Activated CD8-positive, alpha-beta memory T cell treated with anti-CD3 and anti-CD28 coated beads for 24 hours (primary cell): Measurements from ENCODE around the gene DEFB131B.
"Not testable (repeated sequence)": the region's sequence is repeated elsewhere in the genome, so short reads cannot be mapped to it uniquely, and the experiment has no call there.

Experiments used
- DNase-seq: peaks from one replicate; pipeline ENCODE4 v3.0.0-alpha.2; 2020

DEFB131B gene, protein sequence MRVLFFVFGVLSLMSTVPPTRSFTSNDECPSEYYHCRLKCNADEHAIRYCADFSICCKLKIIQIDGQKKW

DNA sequence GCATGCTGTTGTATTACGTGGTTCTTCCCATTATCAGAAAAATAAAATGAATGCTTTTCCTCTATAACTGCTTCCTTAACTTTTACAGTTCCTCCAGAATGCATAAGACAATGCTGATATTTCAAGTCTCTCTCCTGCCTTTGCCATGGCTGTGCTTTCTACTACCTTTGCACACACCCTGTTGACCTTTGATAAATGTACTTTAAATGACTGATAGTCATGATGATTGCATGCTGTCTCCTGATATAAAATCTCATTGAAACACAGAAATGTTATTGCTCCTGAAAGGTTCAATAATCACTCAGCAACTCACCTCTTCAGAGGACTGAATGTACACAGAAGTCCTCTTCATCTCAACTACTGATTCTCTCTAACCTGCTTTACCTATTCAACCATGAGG lies at the start of gene DEFB131B:
DEFB131B (plus strand) TSS at position 395 of the 400 bp plus-strand sequence; CDS start at position 395, 0 bp downstream.
- DNase-seq: not testable (repeated sequence)

DNA sequence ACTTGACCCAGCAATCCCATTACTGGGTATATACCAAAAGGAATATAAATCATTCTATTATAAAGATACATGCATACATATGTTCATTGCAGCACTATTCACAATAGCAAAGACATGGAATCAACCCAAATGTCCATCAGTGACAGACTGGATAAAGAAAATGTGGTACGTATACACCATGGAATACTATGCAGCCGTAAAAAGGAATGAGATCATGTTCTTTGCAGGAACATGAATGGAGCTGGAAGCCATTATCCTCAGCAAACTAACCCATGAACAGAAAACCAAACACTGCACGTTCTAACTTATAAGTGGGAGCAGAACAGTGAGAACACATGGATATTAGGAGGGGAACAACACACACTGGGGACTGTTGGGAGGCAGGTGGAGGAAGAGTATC lies 49.0 kb upstream of the DEFB131B start:
- DNase-seq: not testable (repeated sequence)

DNA sequence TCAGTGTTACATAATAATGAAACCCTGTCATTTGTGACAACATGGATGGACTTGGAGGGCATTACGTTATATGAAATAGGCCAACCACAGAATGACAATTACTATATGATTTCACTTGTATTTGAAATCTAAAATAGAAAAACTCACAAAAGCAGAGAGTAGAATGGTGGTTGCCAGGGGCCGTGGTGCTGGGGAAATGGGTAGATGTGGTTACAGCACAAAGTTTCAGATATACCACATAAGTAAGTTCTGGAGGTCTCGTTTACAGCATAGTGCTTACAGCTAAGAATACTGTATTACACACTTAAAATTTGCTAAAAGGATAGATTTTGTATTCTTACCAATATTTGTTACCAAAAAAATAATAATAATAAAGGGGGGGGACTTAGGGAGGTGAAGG lies 48.6 kb upstream of the DEFB131B start:
- DNase-seq: not testable (repeated sequence)

DNA sequence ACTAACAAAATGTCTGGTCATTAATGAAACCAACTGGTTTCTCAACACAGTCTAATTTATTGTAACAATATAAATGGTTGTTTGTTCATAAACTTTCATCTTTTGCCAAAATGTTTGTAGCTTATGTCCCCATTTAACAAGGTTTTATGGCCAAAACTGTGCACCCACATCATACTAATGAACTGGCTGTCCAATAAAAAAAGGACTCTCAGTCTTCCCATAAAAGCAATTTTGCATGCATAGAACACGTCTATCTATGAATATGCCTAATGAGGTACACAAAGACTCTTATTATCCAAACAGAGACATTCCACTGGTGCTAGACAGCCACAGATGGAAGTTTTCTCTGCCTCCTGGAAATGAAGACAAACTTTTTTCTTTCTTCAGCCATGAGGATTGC lies 45.4 kb upstream of the DEFB131B start, which contains the start of gene DEFB108B:
DEFB108B (plus strand) TSS at position 390 of the 400 bp plus-strand sequence; CDS start at position 390, 0 bp downstream.
- not testable (repeated sequence) for DNase-seq

DNA sequence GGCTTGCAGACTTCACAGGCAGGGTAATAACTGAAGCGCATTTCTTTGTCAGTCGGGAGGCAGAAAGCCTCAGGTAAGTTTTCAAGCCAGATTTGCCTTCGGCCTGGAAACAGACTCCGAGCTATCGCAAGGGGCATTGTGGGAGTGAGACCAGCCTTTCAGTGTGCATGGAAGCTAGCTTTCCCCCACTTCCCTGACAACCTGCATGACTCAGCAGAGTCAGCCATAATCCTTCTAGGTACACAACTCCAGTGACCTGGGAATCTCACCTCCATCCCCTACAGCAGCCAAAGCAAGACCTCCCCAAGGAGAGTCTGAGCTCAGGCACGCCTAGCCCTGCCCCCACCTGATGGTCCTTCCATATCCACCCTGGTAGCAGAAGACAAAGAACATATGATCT lies 35.5 kb upstream of the DEFB131B start:
- not testable (repeated sequence) for DNase-seq

DNA sequence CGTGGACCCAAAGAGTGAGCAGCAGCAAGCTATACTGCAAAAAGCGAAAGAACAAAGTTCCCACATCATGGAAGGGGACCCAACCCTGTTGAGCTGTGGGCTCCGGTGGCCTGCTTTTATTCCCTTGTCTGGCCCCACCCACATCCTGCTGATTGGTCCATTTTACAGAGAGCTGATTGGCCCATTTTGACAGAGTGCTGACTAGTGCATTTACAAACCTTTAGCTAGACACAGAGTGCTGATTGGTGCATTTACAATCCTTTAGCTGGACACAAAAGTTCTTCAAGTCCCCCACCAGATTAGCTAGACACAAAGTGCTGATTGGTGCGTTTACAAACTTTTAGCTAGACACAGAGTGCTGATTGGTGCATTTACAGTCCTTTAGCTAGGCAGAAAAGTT lies 34.9 kb upstream of the DEFB131B start:
- DNase-seq: not testable (repeated sequence)

DNA sequence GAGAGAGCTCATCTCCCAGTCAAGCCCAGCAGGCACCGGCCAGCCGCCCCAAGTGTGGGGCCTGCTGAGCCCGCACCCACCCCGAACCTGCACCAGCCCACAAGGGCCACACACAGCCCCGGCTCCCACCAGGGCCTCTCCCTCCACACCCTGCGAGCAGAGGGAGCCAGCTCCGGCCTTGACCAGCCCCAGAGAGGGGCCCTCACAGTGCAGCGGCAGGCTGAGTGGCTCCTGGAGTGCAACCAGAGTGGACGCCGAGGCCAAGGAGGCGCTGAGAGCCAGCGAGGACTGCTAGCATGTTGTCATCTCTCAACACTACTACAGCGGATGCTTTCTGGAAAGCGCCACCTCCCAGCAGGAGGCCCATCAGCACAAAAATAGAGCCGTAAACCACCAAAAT lies 34.4 kb upstream of the DEFB131B start:
- no peak for DNase-seq

DNA sequence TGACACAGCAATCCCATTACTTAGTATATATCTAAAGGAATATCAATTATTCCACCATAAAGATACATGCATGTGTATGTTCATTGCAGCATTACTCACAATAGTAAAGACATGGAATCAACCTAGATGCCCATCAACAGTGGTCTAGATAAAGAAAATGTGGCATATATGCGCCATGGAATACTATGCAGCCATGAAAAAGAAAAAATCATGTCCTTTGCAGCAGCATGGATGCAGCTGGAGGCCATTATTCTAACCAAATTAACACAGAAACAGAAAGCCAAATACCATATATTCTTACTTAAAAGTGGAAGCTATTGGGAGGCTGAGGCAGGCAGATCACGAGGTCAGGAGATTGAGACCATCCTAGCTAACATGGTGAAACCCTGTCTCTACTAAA lies 24.4 kb upstream of the DEFB131B start:
- DNase-seq: not testable (repeated sequence)

DNA sequence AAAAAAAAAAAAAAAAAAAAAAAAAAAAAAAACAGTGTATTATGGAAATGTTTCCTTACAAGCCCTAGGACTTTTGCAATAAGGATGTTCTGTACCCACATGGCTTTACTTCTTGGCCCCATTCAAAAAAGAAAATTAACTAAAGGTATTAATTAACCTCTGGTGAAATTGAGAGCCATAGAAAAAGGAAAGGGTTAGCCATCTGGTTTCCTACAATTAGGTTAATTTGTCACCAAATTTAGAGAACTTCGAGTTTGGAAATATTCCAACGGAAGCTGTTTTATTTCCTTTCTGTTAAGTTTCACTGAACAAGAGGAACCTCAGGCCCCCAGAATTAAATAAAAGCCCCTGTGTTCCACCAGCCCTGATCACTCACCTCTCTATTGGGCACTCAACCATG lies 22.4 kb upstream of the DEFB131B start:
- not testable (repeated sequence) for DNase-seq

DNA sequence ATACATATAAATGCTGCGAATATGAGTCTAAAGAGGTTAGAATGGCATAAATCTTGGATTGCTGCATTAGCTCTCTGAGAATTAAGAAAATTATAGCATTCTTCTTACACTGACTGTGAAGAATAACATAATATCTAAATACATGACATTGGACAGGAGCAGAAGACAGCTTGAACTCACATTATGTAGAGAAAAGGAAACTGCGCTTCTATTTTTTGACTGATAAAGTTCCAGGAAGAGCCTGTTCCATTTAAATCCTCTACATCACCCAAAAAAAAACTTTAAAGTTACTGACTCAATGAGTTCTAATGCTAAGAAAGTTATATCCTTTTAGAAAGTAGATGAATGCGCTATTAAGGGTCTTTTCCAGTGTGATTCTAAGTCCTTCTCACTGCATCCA lies 17.4 kb upstream of the DEFB131B start:
- DNase-seq: not testable (repeated sequence)

DNA sequence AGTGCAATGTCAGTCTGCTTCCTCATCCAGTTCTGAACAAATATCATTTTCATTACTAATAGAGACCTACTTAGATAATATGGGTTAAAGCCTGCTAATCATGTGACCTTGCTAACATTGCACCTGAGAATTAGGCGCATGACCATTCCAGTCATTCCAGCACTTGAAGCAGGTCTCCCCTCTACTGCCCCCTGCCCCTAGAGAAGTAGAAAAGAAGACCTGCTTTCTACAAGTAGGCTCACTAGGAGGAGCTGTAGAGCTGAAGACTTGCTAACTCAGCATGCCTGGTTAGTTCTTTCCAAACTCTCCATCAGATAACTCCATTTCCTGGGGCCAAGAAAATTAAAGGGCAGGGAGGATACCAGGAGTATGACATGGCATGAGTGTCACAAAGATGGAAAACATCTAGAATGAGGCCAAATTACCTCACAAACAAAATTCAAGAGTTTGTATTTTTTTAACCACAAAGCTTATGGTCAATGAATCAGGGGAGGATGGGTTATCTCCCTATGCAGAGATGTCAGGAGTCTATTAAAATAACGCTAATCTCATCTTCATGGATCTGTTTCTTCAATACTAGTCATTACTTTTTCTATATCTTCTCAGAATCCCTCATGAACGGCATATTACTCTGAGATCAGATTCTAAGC lies 14.2 kb upstream of the DEFB131B start:
- not testable (repeated sequence) for DNase-seq

DNA sequence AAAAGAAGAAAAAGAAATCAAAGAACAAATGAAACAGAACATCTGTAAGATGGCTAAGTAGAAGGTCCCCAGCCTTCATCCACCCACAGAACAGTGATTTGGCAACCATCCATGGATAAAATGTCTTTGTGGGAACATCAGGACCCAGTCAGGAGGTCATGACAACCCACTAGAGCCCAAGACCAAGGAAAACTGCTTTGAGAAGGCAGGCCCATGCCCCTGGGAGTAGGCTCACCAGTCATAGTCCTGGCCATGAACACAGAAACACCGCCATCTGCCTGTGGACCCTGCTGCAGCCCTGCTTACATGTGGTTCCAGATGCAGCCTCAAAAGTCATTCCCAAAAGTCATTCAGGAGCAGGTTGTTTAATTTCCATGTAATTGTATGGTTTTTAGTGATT lies 11.0 kb upstream of the DEFB131B start:
- not testable (repeated sequence) for DNase-seq

DNA sequence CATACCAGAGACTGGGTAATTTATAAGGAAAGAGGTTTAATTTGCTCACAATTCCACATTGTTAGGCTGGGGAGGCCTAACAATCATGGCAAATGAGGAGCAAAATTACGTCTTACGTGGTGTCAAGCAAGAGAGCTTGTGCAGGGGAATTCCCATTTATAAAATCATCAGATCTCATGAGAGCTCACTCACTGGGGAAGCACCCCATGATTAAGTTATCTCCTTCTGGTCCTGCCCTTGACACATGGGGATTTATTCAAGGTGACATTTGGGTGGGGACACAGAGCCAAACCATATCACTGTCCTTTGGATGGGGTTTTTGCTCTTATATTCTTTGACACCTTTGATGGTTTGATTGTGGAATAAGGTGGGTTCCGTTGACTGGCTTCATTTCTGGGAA lies 8.3 kb upstream of the DEFB131B start:
- DNase-seq: not testable (repeated sequence)

DNA sequence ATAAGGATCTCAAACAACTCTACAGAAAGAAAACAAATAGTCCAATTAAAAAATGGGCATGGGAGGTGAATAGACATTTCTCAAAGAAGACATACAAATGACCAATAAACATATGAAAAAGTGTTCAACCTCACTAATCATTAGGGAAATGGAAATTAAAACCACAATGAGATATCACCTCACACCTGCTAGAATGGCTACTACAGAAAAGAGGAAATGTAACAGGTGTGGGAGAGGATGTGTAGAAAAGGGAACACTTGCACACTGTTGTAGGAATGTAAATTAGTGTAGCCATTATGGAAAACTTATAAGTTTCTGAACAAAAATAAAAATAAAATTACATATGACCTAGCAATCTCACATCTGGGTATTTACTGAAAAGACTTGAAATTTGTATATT lies 7.6 kb upstream of the DEFB131B start:
- not testable (repeated sequence) for DNase-seq

DNA sequence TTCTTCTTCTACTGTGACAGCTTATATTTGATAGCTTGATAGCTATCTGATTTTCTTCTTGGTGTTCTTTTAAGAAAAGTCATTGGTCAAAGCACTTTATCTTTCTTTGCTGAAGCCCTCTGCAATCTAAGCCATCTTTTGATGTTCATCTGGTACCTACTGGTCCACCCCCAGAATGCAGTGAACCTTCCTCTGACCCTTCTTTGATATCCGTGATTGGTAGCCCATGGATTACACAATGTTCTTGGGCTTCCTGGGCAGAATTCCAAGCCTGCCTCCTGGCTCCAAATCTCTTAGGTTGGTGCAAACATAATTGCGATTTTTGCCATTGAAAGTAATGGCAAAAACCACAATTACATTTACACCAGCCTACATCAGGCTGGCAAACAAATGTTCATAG lies 2.0 kb upstream of the DEFB131B start:
- not testable (repeated sequence) for DNase-seq

DNA sequence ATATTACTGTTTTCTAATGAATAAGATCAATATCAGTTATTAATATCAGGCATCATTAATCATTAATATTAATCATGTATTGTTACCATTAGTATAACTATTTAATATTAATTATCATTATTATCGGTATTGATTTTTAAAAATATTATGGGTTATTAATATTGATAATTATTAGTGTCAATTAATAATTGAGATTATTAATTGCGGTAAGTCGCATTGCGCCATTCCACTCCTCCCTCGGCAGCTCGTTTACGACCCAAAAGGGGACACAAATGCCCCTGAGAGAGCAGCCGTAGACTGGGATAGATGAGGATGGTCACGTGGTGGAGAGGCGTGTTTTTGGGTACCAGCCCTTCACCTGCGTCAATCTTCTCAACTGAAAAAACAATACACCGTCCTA lies 7.6 kb downstream of the DEFB131B start:
- not testable (repeated sequence) for DNase-seq

DNA sequence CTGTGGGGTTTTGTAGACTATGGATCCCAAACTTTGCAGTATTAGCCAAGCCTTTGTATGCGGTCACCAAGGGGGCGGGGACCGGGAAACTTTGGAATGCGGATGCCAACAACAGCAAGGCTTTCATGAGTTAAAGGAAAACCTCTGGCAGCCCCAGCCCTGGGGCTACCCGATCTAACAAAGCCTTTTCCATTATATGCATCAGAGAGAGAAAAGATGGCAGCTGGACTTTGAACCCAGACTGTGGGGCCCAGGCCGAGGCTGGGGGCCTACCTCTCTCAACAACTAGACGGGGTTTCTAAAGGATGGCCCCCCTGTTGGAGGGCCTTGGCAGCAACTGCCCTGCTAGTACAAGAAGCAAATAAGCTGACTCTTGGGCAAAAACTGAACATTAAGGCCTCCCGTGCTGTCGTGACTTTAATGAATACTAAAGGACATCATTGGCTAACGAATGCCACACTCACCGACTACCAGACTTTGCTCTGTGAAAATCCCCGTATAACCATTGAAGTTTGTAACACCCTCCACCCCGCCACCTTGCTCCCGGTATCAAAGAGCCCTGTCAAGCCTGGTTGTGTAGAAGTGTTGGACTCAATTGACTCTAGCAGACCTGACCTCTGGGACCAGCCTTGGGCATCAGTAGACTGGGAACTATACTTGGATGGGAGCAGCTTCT lies 10.2 kb downstream of the DEFB131B start:
- not testable (repeated sequence) for DNase-seq

DNA sequence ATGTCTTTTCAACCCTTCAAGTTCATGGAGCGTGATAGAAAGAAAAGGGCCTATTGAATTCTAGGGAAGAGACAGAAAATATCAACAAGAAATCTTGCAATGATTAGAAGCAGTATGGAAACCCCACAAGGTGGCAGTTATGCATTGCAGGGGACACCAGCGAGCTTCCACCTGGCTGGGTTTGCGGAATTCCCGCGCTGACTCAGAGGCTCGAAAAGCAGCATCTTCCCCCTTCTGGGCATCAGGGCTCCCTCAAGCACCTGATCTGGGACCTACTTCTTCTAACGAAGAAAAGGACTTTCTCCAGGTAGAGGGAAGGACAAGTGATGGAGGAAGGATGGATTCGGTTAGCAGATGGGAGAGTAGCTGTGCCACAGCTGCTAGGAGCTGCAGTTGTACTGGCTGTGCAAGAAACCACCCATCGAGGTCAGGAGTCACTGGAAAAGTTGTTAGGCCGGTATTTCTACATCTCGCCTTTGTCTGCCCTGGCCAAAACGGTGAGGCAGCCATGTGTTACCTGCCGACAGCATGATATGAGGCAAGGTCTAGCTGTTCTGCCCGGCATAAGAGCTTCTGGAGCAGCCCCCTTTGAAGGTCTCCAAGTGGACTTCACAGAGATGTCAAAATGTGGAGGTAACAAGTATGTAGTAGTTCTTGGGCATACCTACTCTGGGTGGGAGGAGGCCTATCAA lies 11.1 kb downstream of the DEFB131B start:
- not testable (repeated sequence) for DNase-seq

DNA sequence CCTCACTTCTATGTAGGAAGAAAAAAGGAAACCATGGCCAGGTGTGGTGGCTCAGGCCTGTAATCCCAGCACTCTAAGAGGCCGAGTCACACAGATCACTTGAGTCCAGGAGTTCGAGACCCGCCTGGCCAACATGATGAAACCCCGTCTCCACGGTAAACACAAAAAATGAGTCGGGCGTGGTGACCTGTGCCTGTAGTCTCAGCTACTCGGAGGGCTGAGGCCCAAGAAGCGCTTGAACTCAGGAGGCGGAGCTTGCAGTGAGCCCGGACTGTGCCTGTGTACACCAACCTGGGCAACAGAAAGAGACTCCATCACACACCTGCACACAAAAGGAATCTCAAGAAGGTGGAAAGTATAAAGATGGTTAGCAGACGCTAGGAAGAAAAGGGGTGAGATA lies 17.7 kb downstream of the DEFB131B start:
- DNase-seq: no peak

DNA sequence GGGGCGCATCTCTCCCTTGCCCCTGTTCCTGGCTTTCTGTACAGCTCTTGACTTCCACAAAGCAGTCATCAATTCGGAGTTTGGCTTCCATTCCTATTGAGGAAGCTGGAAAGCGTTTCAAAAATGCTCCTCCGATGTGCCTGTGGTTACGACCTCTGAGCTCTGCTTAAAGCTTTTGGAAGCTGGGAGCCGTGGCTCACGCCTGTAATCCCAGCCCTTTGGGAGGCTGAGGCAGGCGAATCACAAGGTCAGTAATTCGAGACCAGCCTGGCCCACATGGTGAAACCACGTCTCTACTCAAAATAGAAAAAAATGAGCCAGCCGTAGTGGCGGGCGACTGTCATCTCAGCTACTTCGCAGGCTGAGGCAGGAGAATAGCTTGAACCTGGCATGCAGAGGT lies 22.9 kb downstream of the DEFB131B start:
- DNase-seq: not testable (repeated sequence)

DNA sequence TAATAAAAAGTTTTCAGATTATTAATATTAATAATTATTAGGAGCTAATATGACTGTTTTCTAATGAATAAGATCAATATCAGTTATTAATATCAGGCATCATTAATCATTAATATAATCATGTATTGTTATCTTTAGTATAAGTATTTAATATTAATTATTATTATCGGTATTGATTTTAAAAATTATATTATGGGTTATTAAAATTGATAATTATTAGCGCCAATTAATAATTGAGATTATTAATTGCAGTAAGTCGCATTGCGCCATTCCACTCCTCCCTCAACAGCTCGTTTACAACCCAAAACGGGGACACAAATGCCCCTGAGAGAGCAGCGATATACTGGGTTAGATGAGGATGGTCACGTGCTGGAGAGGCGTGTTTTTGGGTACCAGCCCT lies 30.0 kb downstream of the DEFB131B start:
- no peak for DNase-seq

DNA sequence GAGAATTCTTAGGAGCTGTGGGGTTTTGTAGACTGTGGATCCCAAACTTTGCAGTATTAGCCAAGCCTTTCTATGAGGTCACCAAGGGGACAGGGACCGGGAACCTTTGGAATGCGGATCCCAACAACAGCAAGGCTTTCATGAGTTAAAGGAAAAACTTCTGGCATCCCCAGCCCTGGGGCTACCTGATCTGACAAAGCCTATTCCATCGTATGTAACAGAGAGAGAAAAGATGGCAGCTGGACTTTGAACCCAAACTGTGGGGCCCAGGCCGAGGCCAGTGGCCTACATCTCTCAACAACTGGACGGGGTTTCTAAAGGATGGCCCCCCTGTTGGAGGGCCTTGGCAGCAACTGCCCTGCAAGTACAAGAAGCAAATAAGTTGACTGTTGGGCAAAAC lies 32.5 kb downstream of the DEFB131B start:
- not testable (repeated sequence) for DNase-seq

DNA sequence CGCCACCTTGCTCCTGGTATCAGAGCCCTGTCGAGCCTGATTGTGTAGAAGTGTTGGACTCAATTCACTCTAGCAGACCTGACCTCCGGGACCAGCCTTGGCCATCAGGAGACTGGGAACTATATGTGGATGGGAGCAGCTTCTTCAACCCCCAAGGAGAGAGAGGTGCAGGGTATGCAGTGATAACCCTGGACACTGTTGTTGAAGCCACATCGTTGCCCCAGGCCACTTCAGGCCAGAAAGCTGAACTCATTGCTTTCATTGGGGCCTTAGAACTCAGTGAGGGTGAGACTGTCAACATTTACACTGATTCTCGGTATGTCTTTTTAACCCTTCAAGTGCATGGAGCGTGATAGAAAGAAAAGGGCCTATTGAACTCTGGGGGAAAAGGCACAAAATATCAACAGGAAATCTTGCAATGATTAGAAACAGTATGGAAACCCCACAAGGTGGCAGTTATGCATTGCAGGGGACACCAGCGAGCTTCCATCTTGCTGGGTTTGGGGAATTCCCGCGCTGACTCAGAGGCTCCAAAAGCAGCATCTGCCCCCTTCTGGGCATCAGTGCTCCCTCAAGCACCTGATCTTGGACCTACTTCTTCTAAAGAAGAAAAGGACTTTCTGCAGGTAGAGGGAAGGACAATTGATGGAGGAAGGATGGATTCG lies 33.2 kb downstream of the DEFB131B start:
- peak; percentile 68 for DNase-seq
